Measurements from ENCODE around the gene ISM1.

ISM1 gene

DNA sequence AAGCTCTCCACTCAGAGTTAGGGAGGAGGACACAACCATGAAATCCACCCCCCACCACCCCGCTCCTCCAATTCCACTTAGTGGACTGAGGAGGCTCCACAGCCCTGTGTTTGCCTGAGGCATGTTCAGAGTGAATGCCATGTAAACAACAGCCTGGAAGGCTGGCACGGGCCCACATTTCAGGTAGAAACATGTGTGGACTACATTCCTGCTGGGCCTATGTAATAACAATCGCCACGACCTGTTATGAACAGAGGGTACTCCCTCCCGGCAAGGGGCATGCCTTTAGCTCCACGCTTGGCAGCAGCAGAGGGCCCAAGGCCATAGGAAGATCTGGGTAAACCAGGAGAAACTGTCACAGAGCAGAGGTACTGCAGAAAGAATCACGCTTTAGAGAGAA, 65.5 kb downstream of the ISM1 start:
- H3K9me3 ChIP-seq (ENCODE audit: control insufficient read depth, low read length) = no peaks in the 10 kb centered on the region
- H2AK5ac ChIP-seq (ENCODE audit: low read length, severe bottlenecking) = no peak overlapping the region
- no peak overlapping the region for H3K9ac ChIP-seq (ENCODE audit: low read length)
- H3K4ac ChIP-seq (ENCODE audit: low read depth in 1 of 2, low read length in 2 of 2) = no peak overlapping the region
- no peak overlapping the region for H4K8ac ChIP-seq (ENCODE audit: low read length)
- H3K36me3 ChIP-seq (ENCODE audit: control insufficient read depth in 1 of 2, insufficient read depth in 2 of 2, low read depth in 1 of 2, low read length in 2 of 2) = peaks cover 0 to 36% of the 10 kb centered on the region in 2 experiments
- no peaks in the 10 kb centered on the region for H3K79me1 ChIP-seq (replicated peaks; ENCODE audit: low read length, poor library complexity, severe bottlenecking)
- 89% methylated on average over 6 of the region's 7 CpGs for WGBS
- H3K4me2 ChIP-seq (ENCODE audit: low read length, poor library complexity, severe bottlenecking) = no peak overlapping the region
- H2AFZ ChIP-seq (ENCODE audit: low read depth, low read length) = no peak overlapping the region
- H3K14ac ChIP-seq (ENCODE audit: low read length in 2 of 2) = no peak overlapping the region
- no peak for DNase-seq
- H2BK5ac ChIP-seq (ENCODE audit: low read depth, low read length, poor library complexity, severe bottlenecking) = no peak overlapping the region
- no peak overlapping the region for H3K4me3 ChIP-seq (ENCODE audit: insufficient read depth in 1 of 2, low read depth in 1 of 2, low read length in 2 of 2)
- no peak overlapping the region for H2BK120ac ChIP-seq (ENCODE audit: low read depth, low read length)
- H3K27ac ChIP-seq (ENCODE audit: low read length, poor library complexity, severe bottlenecking) = no peak overlapping the region
- H2BK12ac ChIP-seq (ENCODE audit: low read length in 2 of 2) = no peak overlapping the region
- no peak overlapping the region for H3K18ac ChIP-seq (ENCODE audit: low read depth in 1 of 2, low read length in 2 of 2)
- no peak overlapping the region for H2BK15ac ChIP-seq (ENCODE audit: low read depth, poor library complexity, severe bottlenecking)
- H4K91ac ChIP-seq (ENCODE audit: low read length) = no peak overlapping the region
- no peak overlapping the region for H3K23ac ChIP-seq (ENCODE audit: low read length in 2 of 2)
- H3K4me1 ChIP-seq (ENCODE audit: control insufficient read depth, insufficient read depth, low read depth, low read length) = no peaks in the 10 kb centered on the region
- no peaks in the 10 kb centered on the region for H3K27me3 ChIP-seq (ENCODE audit: control insufficient read depth in 1 of 2, insufficient read depth in 1 of 2, low read length in 2 of 2)

DNA sequence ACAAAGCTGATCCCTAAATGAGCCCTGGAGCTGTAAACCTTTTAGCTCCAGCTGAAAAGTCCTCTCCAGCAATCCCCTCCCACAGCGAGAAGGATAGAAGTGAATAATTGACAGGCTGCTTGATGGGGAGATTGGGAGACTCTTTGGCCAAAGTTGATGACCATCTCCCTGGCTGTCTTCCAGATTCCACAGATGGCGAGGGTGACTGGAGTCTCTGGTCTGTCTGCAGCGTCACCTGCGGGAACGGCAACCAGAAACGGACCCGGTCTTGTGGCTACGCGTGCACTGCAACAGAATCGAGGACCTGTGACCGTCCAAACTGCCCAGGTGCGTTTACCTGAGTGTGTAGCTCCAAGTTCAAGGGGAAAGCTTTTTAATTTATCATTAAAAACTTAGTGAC, 67.3 kb downstream of the ISM1 start:
- Histone ChIP-seq H2AK5ac (ENCODE audit: low read length, severe bottlenecking) (no peak overlapping the region), H3K27me3 (ENCODE audit: control insufficient read depth in 1 of 2, insufficient read depth in 1 of 2, low read length in 2 of 2) (no peaks in the 10 kb centered on the region), H3K9me3 (ENCODE audit: control insufficient read depth, low read length) (no peaks in the 10 kb centered on the region), H2BK12ac (ENCODE audit: low read length in 2 of 2) (no peak overlapping the region), H3K14ac (ENCODE audit: low read length in 2 of 2) (no peak overlapping the region), H3K36me3 (ENCODE audit: control insufficient read depth in 1 of 2, insufficient read depth in 2 of 2, low read depth in 1 of 2, low read length in 2 of 2) (peaks cover 0 to 35% of the 10 kb centered on the region in 2 experiments), H3K9ac (ENCODE audit: low read length) (no peak overlapping the region), H3K4me1 (ENCODE audit: control insufficient read depth, insufficient read depth, low read depth, low read length) (no peaks in the 10 kb centered on the region), H2AFZ (ENCODE audit: low read depth, low read length) (no peak overlapping the region), H3K18ac (ENCODE audit: low read depth in 1 of 2, low read length in 2 of 2) (no peak overlapping the region), H3K79me1 (replicated peaks; ENCODE audit: low read length, poor library complexity, severe bottlenecking) (no peaks in the 10 kb centered on the region), H3K4ac (ENCODE audit: low read depth in 1 of 2, low read length in 2 of 2) (no peak overlapping the region), H3K23ac (ENCODE audit: low read length in 2 of 2) (no peak overlapping the region), H2BK15ac (ENCODE audit: low read depth, poor library complexity, severe bottlenecking) (no peak overlapping the region), H3K4me2 (ENCODE audit: low read length, poor library complexity, severe bottlenecking) (no peak overlapping the region), H4K91ac (ENCODE audit: low read length) (no peak overlapping the region), H2BK120ac (ENCODE audit: low read depth, low read length) (no peak overlapping the region), H3K4me3 (ENCODE audit: insufficient read depth in 1 of 2, low read depth in 1 of 2, low read length in 2 of 2) (no peak overlapping the region), H3K27ac (ENCODE audit: low read length, poor library complexity, severe bottlenecking) (no peak overlapping the region), H2BK5ac (ENCODE audit: low read depth, low read length, poor library complexity, severe bottlenecking) (no peak overlapping the region), H4K8ac (ENCODE audit: low read length) (no peak overlapping the region)
- no peak for DNase-seq
- 92% methylated on average over 9 of the region's 12 CpGs for WGBS

DNA sequence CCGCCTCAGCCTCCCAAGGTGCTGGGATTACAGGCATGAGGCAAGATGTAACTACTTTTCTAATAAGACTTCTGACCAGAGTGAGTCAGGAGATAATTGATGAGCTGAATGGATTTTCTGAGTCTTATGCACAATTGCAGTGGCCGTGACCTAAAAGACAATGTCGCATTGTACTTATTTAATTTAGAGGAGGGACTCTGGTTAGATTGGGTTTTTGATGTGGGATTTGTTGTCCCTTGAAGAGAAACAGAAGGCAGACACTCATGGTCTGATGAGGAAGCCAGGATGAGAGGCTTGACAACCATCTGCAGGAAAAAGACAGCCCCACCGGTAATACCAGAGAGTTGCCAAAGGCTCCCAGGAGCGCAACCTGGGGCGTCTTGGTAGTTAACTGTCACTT, 68.0 kb downstream of the ISM1 start:
- Histone ChIP-seq H3K27ac (ENCODE audit: low read length, poor library complexity, severe bottlenecking) (no peak overlapping the region), H3K4me1 (ENCODE audit: control insufficient read depth, insufficient read depth, low read depth, low read length) (no peaks in the 10 kb centered on the region), H3K23ac (ENCODE audit: low read length in 2 of 2) (no peak overlapping the region), H3K9ac (ENCODE audit: low read length) (no peak overlapping the region), H3K27me3 (ENCODE audit: control insufficient read depth in 1 of 2, insufficient read depth in 1 of 2, low read length in 2 of 2) (no peaks in the 10 kb centered on the region), H3K18ac (ENCODE audit: low read depth in 1 of 2, low read length in 2 of 2) (no peak overlapping the region), H3K4ac (ENCODE audit: low read depth in 1 of 2, low read length in 2 of 2) (no peak overlapping the region), H3K4me2 (ENCODE audit: low read length, poor library complexity, severe bottlenecking) (no peak overlapping the region), H4K8ac (ENCODE audit: low read length) (no peak overlapping the region), H3K14ac (ENCODE audit: low read length in 2 of 2) (no peak overlapping the region), H2BK5ac (ENCODE audit: low read depth, low read length, poor library complexity, severe bottlenecking) (no peak overlapping the region), H3K4me3 (ENCODE audit: insufficient read depth in 1 of 2, low read depth in 1 of 2, low read length in 2 of 2) (no peak overlapping the region), H3K36me3 (ENCODE audit: control insufficient read depth in 1 of 2, insufficient read depth in 2 of 2, low read depth in 1 of 2, low read length in 2 of 2) (peaks cover 0 to 35% of the 10 kb centered on the region in 2 experiments), H4K91ac (ENCODE audit: low read length) (no peak overlapping the region), H2BK15ac (ENCODE audit: low read depth, poor library complexity, severe bottlenecking) (no peak overlapping the region), H3K9me3 (ENCODE audit: control insufficient read depth, low read length) (no peaks in the 10 kb centered on the region), H2BK12ac (ENCODE audit: low read length in 2 of 2) (no peak overlapping the region), H2AFZ (ENCODE audit: low read depth, low read length) (no peak overlapping the region), H2AK5ac (ENCODE audit: low read length, severe bottlenecking) (no peak overlapping the region), H2BK120ac (ENCODE audit: low read depth, low read length) (no peak overlapping the region), H3K79me1 (replicated peaks; ENCODE audit: low read length, poor library complexity, severe bottlenecking) (no peaks in the 10 kb centered on the region)
- DNase-seq = no peak
- WGBS = 92% methylated on average over 5 of the region's 6 CpGs

DNA sequence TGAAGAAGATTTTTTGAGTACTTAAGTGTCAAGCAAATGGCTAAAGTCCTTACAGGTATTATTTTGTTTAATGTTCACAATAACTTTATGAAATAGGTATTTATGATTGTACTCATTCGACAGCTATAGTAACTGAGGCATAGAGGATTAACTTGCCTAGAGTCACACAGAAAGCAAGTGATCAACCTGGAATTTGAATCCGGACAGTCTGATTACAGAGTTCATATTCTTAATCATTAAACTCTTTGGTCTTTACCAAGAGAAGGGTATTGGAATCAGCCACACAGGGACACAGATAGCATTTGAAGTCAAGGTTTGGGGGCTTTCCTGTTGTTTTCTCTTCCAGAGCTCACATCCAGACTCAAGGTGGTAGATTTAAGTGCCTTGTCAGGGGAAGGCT, 69.7 kb downstream of the ISM1 start:
- Histone ChIP-seq H3K18ac (ENCODE audit: low read depth in 1 of 2, low read length in 2 of 2) (no peak overlapping the region), H3K4me3 (ENCODE audit: insufficient read depth in 1 of 2, low read depth in 1 of 2, low read length in 2 of 2) (no peak overlapping the region), H2AK5ac (ENCODE audit: low read length, severe bottlenecking) (no peak overlapping the region), H3K9me3 (ENCODE audit: control insufficient read depth, low read length) (no peaks in the 10 kb centered on the region), H2BK5ac (ENCODE audit: low read depth, low read length, poor library complexity, severe bottlenecking) (no peak overlapping the region), H3K4me2 (ENCODE audit: low read length, poor library complexity, severe bottlenecking) (no peak overlapping the region), H3K4me1 (ENCODE audit: control insufficient read depth, insufficient read depth, low read depth, low read length) (no peaks in the 10 kb centered on the region), H3K23ac (ENCODE audit: low read length in 2 of 2) (no peak overlapping the region), H2BK12ac (ENCODE audit: low read length in 2 of 2) (no peak overlapping the region), H3K27ac (ENCODE audit: low read length, poor library complexity, severe bottlenecking) (no peak overlapping the region), H3K9ac (ENCODE audit: low read length) (no peak overlapping the region), H4K91ac (ENCODE audit: low read length) (no peak overlapping the region), H2AFZ (ENCODE audit: low read depth, low read length) (no peak overlapping the region), H3K36me3 (ENCODE audit: control insufficient read depth in 1 of 2, insufficient read depth in 2 of 2, low read depth in 1 of 2, low read length in 2 of 2) (peaks cover 0 to 49% of the 10 kb centered on the region in 2 experiments), H4K8ac (ENCODE audit: low read length) (no peak overlapping the region), H2BK15ac (ENCODE audit: low read depth, poor library complexity, severe bottlenecking) (no peak overlapping the region), H3K79me1 (replicated peaks; ENCODE audit: low read length, poor library complexity, severe bottlenecking) (no peaks in the 10 kb centered on the region), H3K27me3 (ENCODE audit: control insufficient read depth in 1 of 2, insufficient read depth in 1 of 2, low read length in 2 of 2) (no peaks in the 10 kb centered on the region), H3K4ac (ENCODE audit: low read depth in 1 of 2, low read length in 2 of 2) (no peak overlapping the region), H3K14ac (ENCODE audit: low read length in 2 of 2) (no peak overlapping the region), H2BK120ac (ENCODE audit: low read depth, low read length) (no peak overlapping the region)
- no peak for DNase-seq
- 89% methylated on average over 2 of the region's 2 CpGs for WGBS
